NCI-H2227 (cell line): ENCODE results near the gene TRMT61A.

Source experiments
- DNase-seq: peaks from one replicate; lab custom pipeline; 2025; ENCODE audit not compliant: unreplicated experiment; lab: John Stamatoyannopoulos, UW

Gene TRMT61A

GRCh38 chr14:103528587-103529382, at the start of gene TRMT61A:
TRMT61A (plus strand) TSS chr14:103529196; CDS start chr14:103529979, 783 bp downstream.
- DNase-seq, result peak; percentile 88

GRCh38 chr14:103480595-103480994, 48.4 kb upstream of the TRMT61A start:
- DNase-seq, result no peak

DNA sequence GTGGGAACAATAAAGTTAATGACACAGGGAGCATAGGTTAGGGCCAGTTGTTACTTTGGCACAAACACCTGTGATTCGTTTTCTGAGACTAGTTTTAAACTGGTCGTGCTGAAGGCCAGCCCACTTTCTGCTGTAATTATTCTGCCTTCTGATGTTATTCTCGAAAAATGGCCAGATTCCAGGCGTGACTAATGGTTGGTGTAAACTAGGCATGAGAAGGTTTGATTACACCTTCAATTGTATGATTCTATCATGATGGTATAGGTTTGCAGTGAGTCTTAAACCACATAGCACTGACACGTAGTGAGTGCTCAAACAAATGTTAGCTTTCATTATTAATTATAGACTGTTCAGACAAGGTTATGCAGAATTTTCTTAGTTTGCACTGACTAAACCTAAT, 45.4 kb upstream of the TRMT61A start:
- no peak for DNase-seq

GRCh38 chr14:103485504-103485903, 43.5 kb upstream of the TRMT61A start:
- DNase-seq, result no peak

- DNase-seq, result no peak
Measured at GRCh38 chr14:103488071-103488470, 40.9 kb upstream of the TRMT61A start.

DNA sequence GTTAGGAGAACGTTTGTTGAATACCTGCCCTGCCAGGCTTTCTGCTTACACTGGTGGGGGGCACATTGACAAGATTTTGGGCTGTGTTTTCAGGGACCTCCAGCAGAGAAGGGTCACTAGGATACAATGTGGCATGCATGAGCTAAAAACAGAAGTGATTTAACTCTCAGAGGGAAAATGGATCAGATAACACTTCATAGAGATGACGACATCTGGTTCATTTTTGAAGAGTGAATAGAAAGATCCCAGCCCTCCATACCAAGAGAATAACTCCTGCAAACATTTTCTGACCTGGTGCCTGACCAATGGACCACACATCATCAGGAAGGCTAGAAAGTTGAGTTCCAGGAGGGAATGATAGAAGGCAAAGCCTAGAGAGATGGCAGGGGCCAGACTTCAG, 40.0 kb upstream of the TRMT61A start:
- no peak for DNase-seq

DNA sequence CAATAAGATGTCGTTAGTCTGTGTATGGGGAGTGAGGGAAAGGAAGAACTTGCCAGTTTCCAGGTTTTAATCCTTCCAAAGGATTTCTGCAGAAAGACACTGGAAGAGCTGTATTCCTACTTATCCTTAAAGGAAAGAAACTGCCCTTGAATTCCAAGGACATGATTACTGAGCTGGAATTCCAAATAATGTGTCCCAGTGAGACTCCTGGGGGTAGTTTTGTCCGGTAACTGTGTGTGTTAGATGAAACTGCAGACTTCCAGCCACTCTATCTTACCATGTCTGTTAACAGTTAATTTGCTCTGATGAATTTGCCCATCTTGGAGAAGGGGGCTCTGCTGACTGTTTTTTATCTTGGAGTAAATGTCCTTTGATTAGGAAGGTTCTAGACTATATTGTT, 39.4 kb upstream of the TRMT61A start:
- DNase-seq, result no peak

GRCh38 chr14:103491691-103492090, 37.3 kb upstream of the TRMT61A start:
- no peak for DNase-seq

DNA sequence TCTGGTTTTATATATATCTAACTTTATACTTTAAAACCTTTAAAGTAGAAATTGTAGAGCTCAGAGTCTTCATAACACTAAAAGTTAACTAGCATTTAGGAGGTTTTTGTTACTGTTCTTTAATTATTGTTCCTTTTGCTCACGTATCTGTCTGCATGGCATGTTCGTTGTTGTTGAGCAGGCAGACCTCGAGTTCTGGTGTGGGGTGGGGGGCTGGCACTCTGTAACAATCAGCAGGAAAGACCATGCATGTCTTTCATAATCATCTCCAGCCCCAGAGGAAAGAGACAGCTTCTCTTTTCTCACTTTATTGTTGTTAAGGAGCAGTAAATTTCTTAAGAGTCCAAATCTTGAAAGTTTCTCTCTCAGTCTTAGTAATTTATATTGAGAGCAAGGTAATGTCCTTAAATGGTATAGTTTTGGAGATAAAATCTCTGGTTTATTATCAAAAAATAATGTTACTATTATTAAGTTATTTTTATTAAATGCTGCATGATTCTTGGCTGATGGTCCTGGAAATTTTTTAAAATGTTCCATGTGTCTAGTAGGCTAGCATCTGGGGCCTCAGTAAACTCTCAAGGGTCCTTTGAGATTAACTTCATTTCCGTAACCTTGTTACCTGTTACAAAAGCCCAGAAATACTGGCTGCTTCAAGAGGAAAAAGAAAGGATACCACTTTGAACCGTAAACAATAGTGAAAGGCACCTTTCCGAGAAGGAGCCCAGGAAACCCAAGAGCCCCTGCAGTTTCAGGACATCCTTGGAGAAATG, 36.7 kb upstream of the TRMT61A start:
- no peak for DNase-seq

- no peak for DNase-seq
Measured at GRCh38 chr14:103495854-103496253, 33.1 kb upstream of the TRMT61A start.

DNA sequence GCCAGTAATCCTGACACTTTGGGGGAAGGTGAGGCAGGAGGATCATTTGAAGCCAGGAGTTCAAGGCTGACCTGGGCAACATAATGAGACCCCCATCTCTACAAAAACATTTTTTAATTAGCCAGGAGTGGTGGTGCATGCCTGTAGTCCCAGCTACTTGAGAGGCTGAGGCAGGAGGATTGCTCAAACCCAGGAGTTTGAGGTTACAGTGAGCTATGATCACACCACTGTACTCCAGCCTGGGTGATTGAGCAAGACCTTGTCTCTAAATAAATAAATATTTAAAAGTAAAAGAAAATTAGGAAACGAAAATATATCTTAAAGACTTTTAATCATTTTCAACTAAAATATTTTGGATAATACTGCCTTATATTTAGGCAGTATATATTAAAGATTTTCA, 32.2 kb upstream of the TRMT61A start:
- no peak for DNase-seq

DNA sequence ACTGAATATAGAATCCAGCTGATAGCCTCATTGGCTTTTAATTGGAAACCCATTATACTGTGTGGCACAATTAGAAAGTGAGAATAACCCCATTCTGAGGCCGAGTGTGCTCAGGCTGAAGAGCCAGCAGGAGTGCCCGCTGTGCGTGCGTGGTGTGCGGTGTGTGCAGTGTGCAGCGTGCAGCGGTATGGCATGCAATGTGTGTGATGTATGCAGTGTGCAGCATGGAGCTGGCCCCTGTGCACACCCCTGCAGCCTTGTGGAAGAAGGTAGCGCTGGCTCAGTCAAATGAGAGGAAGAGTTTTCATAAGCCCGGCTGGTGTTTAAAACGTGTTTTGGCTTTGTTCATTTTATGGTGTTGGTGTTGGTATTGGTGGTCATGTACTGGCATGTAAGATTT, 29.3 kb upstream of the TRMT61A start:
- DNase-seq, result no peak

- peak; percentile 89 for DNase-seq
Measured at GRCh38 chr14:103500148-103500990, 28.6 kb upstream of the TRMT61A start.

DNA sequence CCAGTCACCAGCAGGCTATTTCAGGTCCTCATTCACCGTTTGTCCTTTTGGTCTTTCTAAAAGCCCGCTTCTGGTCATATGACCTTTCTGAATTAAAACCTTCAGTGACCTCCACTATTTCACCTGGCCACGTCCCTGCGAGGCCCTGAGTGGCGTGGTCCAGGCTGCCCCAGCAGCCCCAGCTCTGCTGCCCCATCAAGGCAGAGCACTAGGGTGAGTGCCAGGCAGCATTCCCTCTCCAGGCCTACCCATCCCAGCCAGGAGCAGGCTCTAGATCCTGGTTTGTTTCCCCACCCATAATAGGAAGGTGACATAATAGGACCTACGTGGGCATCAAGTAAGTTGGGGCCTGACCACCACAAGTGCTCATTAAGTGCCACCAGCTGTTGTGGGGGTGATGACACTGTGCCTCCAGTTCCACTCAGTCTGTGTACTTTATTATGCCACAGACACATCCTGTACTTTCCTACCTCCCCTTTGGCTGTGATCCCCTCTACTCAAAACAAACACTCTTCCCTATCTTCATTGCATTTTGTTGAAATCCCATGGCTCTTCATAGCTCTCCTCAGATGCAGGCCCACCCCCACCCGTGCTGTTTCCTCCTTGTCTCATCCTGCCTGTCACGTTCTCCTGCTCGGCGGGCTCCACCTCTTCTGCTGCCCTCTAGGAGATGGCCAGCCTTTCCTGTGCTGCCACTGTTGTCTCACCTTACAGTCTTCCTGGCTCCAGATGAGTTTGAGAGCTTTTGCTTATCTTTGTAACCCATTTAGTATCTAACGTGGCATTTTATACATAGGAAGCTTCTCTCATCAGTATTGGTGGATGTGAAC, 27.7 kb upstream of the TRMT61A start:
- no peak for DNase-seq

DNA sequence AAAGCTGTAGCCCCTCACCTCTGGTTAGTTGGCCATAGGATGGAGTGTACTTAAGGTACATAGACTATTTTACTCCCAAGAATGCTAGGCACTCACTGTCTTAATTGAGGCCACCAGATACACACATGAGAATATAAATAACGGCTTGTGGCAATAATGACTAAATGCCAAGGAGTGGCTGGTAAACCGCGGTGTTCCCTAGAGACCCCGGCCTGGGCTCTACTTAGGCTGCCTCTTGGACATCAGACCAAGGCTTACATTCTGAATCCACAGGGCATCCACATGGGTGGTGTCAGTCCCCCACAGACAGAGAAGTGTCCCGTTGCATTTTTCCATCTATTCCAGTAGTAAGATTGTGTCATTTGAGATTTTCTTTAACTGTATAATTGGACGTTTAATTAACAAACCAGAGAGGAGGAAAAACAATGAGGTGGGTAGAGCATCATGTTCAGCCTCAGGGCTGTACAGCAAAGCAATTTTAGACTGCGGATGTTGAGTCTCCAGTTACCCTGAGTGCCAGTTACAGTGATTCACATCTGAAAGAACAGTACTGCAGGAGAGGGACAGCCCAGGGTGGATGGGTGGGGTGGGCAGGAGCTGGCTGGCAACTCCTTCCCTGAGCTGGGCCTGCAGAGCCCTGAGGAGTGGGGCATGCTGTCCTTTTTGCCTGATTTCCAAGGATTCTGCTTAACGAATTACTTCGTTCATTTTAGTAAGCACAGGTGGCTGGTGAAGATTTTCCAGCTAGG, 26.9 kb upstream of the TRMT61A start:
- DNase-seq, result no peak

- DNase-seq, result no peak
Measured at GRCh38 chr14:103502877-103503276, 26.1 kb upstream of the TRMT61A start.

DNA sequence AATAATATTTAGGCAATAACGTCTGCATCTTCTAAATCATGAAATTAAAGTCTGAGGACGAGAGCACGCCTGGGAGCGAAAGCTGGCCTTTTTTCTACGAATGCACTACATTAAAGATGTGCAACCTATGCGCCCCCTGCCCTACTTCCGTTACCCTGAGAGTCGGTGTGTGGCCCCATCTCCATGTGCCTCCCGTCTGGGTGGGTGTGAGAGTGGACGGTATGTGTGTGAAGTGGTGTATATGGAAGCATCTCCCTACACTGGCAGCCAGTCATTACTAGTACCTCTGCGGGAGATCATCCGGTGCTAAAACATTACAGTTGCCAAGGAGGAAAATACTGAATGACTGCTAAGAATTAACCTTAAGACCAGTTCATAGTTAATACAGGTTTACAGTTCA, 25.7 kb upstream of the TRMT61A start:
- no peak for DNase-seq

DNA sequence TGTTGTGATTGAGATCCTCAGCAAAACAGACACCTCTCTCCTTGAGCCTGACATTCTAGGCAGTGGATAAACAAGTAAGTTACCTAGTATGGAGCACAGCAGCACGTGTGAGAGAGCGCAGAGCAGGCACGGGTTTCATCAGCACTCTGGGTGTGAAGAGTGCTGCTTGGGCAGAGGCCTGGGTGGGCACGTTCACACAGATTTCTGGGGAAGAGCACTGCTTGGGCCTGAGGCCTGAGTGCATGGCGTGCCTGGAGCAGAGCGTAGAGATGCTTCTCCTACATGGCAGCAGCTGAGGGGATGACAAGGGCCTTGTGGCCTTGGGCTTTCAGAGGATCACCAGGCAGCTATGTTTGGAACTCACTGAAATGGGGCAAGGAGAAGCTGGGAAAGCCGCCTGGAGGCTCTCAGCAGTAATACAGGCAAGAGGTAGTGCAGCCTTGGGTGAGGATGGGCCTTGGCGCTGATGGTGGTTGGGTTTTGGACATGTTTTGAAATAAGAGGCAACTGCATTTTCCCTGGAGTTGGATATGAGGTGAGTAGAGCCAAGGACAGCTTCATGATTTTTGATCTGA, 23.9 kb upstream of the TRMT61A start:
- no peak for DNase-seq

DNA sequence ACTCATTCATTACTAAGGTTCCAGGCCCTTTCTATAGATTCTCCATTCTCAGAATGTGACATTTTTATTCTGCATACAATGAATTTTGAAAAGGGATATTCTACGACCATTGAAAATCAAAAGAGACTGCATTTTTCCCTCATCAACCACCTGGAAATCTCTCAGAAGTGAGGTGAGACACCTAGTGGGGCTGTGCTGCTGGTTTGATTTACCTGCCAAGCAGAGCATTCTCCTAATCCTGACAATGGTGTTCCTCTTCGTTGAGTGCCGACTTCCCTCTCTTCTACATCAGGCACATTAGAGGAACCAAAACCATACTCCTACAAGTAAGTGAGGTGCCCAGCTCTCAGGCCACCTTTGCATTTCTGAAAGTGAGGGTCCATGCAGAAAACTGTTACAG, 21.2 kb upstream of the TRMT61A start:
- no peak for DNase-seq
